ENCODE data around the gene KLHL29. TPM values are rescaled to one million over a fixed set of nuclear protein-coding genes. Genes with fewer than 3 reads are reported as not detected.

Gene KLHL29
- polyA plus RNA-seq, 3 donors: 0.03 TPM; not detected in 2

DNA sequence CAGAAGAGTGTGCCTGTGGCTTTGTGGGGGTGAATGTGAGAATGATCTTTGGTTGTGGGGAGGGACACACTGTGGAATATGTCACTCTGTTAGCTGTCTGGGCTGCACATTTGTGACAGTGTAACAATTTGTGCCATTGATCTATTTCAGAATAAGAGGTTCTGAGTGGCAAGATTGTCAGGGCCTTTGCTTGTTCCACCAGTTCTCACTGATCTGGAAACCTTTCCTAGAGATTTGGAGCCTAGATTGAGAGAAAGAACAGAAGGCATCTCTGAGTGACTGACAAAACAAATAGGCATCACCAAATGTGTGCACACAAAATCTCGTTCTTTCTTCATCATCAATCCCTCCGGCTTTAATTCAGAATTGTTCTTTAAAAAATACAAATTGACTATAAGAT is 153.6 kb downstream of the KLHL29 start:
- no peaks in the 10 kb centered on the region for H4K20me1 ChIP-seq (ENCODE audit: insufficient read depth, low read length)
- H3K4me1 ChIP-seq (ENCODE audit: control insufficient read depth in 1 of 2, insufficient read depth in 2 of 2, low read length in 2 of 2): no peaks in the 10 kb centered on the region
- no peaks in the 10 kb centered on the region for H3K4me1 Mint-ChIP-seq
- no peak overlapping the region for H3K4me3 ChIP-seq (replicated peaks in 1 of 3; ENCODE audit: low read depth in 2 of 3, low read length in 3 of 3)
- no peak overlapping the region for H2AFZ ChIP-seq (ENCODE audit: insufficient read depth, low read depth, low read length, poor library complexity, severe bottlenecking)
- no peaks in the 10 kb centered on the region for H3K9me3 ChIP-seq (replicated peaks in 1 of 2; ENCODE audit: control insufficient read depth in 1 of 2, insufficient read depth in 1 of 2, low read length in 2 of 2)
- H3K27me3 Mint-ChIP-seq (ENCODE audit: low read depth in 3 of 3): peaks cover 8 to 16% (median 11%) of the 10 kb centered on the region in 3 donors
- no peaks in the 10 kb centered on the region for H3K9me3 Mint-ChIP-seq
- WGBS (ENCODE audit: insufficient coverage): no CpG with 5 or more reads among the region's 2 CpGs
- H3K27ac ChIP-seq (ENCODE audit: low read depth in 1 of 2, low read length in 2 of 2): no peak overlapping the region
- no peak overlapping the region for H3K27ac Mint-ChIP-seq
- intact Hi-C loops (cut with micrococcal nuclease): no loop called here
- TF ChIP-seq, protein P1, sequence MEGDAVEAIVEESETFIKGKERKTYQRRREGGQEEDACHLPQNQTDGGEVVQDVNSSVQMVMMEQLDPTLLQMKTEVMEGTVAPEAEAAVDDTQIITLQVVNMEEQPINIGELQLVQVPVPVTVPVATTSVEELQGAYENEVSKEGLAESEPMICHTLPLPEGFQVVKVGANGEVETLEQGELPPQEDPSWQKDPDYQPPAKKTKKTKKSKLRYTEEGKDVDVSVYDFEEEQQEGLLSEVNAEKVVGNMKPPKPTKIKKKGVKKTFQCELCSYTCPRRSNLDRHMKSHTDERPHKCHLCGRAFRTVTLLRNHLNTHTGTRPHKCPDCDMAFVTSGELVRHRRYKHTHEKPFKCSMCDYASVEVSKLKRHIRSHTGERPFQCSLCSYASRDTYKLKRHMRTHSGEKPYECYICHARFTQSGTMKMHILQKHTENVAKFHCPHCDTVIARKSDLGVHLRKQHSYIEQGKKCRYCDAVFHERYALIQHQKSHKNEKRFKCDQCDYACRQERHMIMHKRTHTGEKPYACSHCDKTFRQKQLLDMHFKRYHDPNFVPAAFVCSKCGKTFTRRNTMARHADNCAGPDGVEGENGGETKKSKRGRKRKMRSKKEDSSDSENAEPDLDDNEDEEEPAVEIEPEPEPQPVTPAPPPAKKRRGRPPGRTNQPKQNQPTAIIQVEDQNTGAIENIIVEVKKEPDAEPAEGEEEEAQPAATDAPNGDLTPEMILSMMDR (IDR thresholded peaks at IDR 0.05): no peak
- no peak for DNase-seq
- H3K4me3 Mint-ChIP-seq: no peak overlapping the region
- no peaks in the 10 kb centered on the region for H3K27me3 ChIP-seq (ENCODE audit: control insufficient read depth in 2 of 2, insufficient read depth in 2 of 2, low read length in 2 of 2)
- no peak overlapping the region for H3K4me2 ChIP-seq (replicated peaks; ENCODE audit: extremely low read depth, low read length, poor library complexity, severe bottlenecking)
- H3K79me2 ChIP-seq (ENCODE audit: insufficient read depth, low read length): no peaks in the 10 kb centered on the region
- no peaks in the 10 kb centered on the region for H3K36me3 Mint-ChIP-seq
- H3K36me3 ChIP-seq (replicated peaks in 1 of 2; ENCODE audit: control insufficient read depth in 1 of 2, insufficient read depth in 2 of 2, low read length in 2 of 2): no peaks in the 10 kb centered on the region
- no peak overlapping the region for H3K9ac ChIP-seq (ENCODE audit: insufficient read depth, low read length, poor library complexity, severe bottlenecking)

DNA sequence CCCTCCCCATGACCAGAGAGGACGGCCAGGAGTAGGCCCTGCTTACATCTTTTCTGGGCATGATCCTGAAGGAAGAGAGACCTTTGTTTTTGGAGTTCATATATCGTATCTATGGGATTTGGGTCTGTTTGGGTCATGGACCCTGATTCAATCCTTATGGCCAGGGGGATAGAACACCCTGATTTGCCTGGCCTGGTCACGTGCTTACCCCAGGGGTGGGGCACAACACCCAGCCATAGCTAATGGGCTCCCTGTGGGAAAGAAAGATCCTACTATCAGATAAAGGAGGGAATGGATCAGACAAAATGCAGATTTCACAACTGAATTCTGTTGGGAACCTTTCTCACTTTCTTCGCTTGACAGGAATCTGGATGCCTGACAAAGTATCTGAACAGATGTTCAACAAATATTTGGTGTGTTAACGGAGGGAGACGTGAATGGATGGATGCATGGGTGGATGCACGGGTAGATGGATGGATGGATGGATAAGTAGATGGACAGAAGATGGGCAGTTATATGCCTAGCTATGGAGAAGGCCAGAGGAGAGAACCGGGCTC is 155.9 kb downstream of the KLHL29 start:
- peaks cover 2% of the 10 kb centered on the region for H3K4me1 Mint-ChIP-seq
- Histone ChIP-seq H3K9ac (ENCODE audit: insufficient read depth, low read length, poor library complexity, severe bottlenecking) (no peak overlapping the region), H3K4me3 (replicated peaks in 1 of 3; ENCODE audit: low read depth in 2 of 3, low read length in 3 of 3) (no peak overlapping the region), H3K9me3 (replicated peaks in 1 of 2; ENCODE audit: control insufficient read depth in 1 of 2, insufficient read depth in 1 of 2, low read length in 2 of 2) (no peaks in the 10 kb centered on the region), H3K36me3 (replicated peaks in 1 of 2; ENCODE audit: control insufficient read depth in 1 of 2, insufficient read depth in 2 of 2, low read length in 2 of 2) (no peaks in the 10 kb centered on the region), H3K27me3 (ENCODE audit: control insufficient read depth in 2 of 2, insufficient read depth in 2 of 2, low read length in 2 of 2) (no peaks in the 10 kb centered on the region), H4K20me1 (ENCODE audit: insufficient read depth, low read length) (no peaks in the 10 kb centered on the region), H3K27ac (ENCODE audit: low read depth in 1 of 2, low read length in 2 of 2) (no peak overlapping the region), H2AFZ (ENCODE audit: insufficient read depth, low read depth, low read length, poor library complexity, severe bottlenecking) (no peak overlapping the region), H3K79me2 (ENCODE audit: insufficient read depth, low read length) (no peaks in the 10 kb centered on the region), H3K4me1 (ENCODE audit: control insufficient read depth in 1 of 2, insufficient read depth in 2 of 2, low read length in 2 of 2) (no peaks in the 10 kb centered on the region), H3K4me2 (replicated peaks; ENCODE audit: extremely low read depth, low read length, poor library complexity, severe bottlenecking) (no peak overlapping the region)
- TF ChIP-seq, protein P1 (IDR thresholded peaks at IDR 0.05): no peak
- H3K36me3 Mint-ChIP-seq: no peaks in the 10 kb centered on the region
- H3K4me3 Mint-ChIP-seq: no peak overlapping the region
- H3K27me3 Mint-ChIP-seq (ENCODE audit: low read depth in 3 of 3): peaks cover 12 to 21% (median 14%) of the 10 kb centered on the region in 3 donors
- DNase-seq: no peak
- H3K27ac Mint-ChIP-seq: peak overlapping the region in 1 of 7 donors; percentile 7
- intact Hi-C loops (cut with micrococcal nuclease): no loop called here
- WGBS (ENCODE audit: insufficient coverage): 90% methylated on average over 7 of the region's 8 CpGs
- no peaks in the 10 kb centered on the region for H3K9me3 Mint-ChIP-seq
